GM18519 (cell line): Measurements from ENCODE around the gene TENM4.

Experiments used
- ATAC-seq: cut with Tn5 transposase; IDR thresholded peaks from one replicate; pipeline ENCODE4 v1.9.1; 2021; ENCODE audit warnings: mild to moderate bottlenecking, moderate library complexity; ENCODE audit not compliant: unreplicated experiment, low FRiP score

Gene TENM4

GRCh38 chr11:79422866-79423265 lies 18.0 kb downstream of the TENM4 start:
- ATAC-seq, result no peak

GRCh38 chr11:79421820-79422219 lies 19.0 kb downstream of the TENM4 start:
- no peak for ATAC-seq

GRCh38 chr11:79419120-79419519 lies 21.7 kb downstream of the TENM4 start:
- no peak for ATAC-seq

DNA sequence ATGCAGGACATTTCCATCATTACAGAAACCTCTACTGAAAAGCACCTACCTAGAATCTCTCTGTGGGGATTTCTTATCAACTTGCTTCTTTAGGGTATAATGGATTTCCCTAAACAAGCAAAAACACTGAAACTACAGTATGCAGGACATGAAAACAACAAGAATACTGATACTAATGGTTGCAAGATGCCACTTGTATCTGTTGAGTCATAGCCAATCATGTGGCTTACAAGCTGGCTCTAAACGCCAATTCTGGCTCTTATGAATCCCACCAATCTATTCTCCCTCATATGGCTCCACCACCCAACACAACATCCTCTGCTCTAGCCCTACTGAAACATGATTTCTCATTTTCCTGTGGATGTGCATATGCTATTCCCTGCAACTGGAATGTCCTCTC lies 22.6 kb downstream of the TENM4 start:
- no peak for ATAC-seq

GRCh38 chr11:79417069-79417920 lies 23.5 kb downstream of the TENM4 start:
- no peak for ATAC-seq

GRCh38 chr11:79415912-79416311 lies 24.9 kb downstream of the TENM4 start:
- ATAC-seq, result no peak

- no peak for ATAC-seq
Measured at GRCh38 chr11:79415411-79415810, 25.4 kb downstream of the TENM4 start.

DNA sequence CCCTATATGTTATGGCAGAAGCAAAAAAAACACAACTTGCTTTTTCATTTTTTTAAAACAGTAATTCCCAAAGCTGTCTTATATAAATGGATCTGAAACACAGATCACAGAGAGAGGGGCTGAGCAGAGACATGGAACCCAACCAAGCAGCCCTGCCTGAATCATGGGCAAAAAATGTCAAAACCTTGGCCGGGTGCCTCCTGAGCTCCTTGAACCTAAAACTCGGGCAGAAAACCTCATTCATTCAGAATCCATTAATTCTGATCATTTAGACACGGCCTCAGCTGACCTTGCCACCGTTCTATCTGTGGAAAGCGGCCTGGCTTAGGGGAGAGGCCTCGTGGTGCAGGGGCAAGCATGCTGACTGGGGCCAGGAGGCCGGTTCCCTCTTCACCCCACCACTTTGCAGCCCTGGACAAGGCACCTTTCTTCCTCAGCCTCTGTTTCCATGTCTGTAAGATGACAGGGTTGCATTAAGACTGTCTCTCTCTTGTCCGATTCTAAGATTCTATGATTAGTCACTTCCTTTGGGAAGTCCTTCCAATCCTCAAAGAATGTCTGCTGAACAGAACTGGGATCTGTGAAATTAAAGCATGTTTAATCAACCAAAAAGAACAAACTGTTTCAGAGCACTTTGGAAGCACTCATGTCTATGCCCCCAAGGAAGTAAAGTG lies 26.0 kb downstream of the TENM4 start:
- no peak for ATAC-seq

DNA sequence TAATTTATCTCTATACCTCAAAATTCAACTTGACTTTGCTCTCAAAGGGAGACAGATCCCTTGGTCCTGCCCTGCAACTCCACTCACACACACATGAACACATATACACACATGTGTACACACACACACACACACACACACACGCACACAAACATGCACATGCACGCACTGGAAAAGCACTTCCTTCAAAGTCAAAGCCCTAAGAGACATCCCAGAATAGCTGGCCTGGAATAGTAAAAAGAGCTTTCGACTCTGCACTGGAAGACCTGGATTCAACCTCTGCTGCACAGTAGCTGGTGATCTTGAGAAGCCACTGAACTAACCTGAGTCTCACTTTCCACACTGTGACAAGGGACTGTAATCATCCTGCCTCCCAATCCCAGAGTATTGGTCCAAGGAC lies 26.8 kb downstream of the TENM4 start:
- no peak for ATAC-seq

GRCh38 chr11:79413268-79413667 lies 27.6 kb downstream of the TENM4 start:
- ATAC-seq, result no peak

DNA sequence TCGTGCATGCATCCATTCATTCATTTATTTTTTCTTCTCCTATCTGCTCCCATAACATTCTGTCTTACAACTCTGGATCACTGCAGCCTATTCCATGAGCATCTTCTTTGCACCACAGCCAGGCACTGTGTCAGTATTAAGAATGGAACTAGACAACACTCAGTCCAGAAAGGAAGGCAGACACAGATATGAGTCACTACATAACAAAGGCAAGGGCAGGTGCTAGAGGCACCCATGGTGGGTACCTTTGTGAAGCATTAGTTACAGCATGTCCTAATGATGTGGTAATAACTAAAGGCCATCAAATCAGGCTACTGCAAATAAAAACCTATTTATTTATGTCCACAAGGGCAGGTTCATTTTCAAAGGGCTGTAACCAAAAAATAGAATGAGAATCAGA lies 28.1 kb downstream of the TENM4 start:
- ATAC-seq, result peak; percentile 59

DNA sequence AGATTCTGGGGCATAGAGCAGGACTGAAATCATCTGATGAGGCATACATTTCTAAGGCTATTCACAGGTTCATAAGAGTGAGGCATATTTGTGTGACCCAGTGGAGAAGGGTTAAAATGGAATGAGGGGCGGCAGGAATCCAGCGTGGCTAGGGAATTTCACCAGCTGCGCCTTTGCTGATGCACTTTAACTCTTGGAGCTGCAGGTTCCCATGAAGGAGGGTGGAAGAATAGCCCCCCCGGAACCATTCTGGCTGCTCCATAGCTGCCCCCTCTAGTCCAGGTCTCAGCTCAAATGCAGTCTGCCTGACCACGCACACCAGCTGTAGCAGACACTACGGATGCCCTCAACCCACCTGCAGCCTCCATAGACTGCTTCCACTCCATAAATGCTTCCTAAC lies 31.5 kb downstream of the TENM4 start:
- no peak for ATAC-seq

DNA sequence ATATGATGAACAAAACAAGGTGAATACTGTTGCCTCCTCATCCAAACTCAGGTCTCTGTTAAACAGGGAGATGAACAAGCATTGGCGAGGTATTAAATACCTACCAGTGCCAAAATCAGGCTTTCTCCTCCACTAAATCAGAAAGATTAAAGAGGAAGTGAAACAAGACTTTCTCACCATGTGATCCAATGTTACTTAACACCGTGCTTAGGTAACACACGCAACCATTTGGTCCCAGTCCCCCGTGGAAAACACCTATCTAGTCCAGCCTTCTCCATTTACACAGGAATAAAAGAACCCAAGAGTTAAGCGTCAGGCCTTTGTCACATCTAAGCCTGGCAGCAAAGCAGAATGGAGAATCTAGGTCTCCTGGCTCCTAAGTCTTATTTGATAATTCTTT lies 34.5 kb downstream of the TENM4 start:
- peak; percentile 96 for ATAC-seq

DNA sequence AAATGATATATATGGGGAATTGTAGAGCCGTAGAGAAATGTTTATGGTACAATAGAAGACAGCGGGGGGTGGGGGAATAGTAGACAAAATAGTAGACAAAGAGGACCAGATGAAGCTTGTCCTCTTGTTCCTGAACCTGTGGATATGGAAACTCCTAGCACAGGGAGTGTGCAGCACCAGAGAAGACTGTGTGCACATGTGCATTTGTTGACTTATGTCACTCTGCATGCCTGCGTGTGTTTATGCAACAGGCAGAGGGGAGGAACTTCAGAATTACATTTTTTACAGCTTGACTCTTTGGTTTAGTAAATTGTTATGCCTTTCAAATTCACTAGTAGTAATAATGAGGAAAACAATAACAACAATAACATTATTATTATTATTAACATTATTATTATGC lies 36.0 kb downstream of the TENM4 start:
- no peak for ATAC-seq

DNA sequence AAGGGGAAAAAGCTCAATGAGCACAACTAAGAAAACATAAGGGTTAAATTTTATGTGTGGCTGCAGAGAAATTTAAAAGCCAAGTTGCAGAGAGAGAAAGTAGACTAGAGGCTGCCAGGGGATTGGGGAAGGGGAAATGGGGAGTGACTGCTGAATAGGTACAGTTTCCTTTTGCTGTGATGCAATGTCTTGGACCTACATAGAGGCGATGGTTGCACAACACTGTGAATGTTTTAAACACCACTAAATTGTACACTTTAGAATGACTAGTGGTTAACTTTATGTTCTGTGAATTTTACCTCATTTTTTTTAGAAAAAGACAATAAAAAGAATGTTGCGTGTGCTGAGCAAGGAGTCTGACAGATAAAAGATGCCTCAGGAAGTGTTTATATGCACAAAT lies 36.5 kb downstream of the TENM4 start:
- no peak for ATAC-seq

GRCh38 chr11:79403839-79404238 lies 37.0 kb downstream of the TENM4 start:
- ATAC-seq, result no peak

DNA sequence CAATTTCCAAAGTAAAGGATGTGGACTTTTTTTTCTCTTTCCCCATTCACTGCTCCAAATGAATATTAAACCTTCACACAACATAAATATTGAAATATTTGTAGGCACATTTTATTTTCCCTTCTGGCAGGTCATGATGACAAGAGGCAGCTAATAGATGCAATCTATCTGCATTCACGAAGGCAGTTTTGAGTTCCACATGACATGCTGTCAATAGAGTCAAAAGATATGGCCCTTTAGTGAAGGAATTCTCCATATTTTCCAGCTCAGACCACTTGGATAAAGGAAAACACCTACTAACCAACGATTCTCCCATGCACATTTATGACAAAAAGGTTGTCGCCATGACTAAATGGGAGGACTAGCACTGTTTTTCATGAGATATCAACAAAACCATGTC lies 37.9 kb downstream of the TENM4 start:
- ATAC-seq, result no peak

- ATAC-seq, result peak; percentile 82
Measured at GRCh38 chr11:79400717-79401330, 40.0 kb downstream of the TENM4 start.

- ATAC-seq, result no peak
Measured at GRCh38 chr11:79400206-79400605, 40.6 kb downstream of the TENM4 start.

- ATAC-seq, result no peak
Measured at GRCh38 chr11:79397252-79397651, 43.6 kb downstream of the TENM4 start.

DNA sequence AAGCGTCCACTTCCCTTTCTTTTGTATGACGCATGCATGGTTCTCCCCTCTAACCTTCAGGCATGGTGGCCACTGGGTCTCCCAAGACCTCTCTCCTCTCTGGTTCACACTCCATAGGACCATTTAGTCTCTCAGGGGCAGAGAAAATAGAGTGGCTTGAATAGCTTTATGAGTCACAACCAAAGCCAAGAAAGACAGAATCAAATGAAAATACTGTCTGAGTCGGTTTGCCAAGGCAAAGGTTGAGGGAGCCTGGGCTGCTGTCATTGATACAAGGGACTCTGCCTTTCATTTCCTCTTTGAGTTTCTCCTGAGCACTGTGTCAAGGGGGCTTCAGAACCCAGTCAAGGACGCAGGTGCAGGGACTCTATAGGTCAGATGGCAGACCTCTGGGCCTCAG lies 44.2 kb downstream of the TENM4 start:
- ATAC-seq, result no peak

DNA sequence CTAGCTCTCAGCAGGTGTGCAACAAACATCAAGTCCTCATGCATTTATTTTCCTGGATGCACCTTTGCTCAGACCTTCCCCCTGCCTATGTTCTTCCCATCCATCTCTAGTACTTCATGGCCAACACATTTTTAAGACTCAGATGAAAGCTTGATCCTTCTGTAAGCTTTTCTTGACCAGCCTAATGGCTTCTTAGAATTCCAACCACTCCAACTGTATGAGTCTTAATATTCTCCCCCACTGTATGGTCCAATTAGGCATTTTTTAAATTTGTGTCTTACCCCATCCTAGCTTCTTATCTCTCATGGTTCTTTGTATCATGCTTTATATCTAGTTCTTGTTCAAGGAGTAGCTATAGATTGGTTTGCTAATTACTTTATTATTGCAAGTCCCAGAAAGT lies 44.8 kb downstream of the TENM4 start:
- no peak for ATAC-seq
